Measurements from ENCODE around the gene PKIB. TPM values are rescaled to one million over a fixed set of nuclear protein-coding genes. Genes with fewer than 3 reads are reported as not detected.

PKIB gene
- total and polyA plus RNA-seq, 10 of the 15 experiments (the other 5 are each of a cell fraction or from before 2014, with no cell fraction given): 0.20 to 1.8 (median 0.87) TPM

- no peak overlapping the region for H3K4me2 ChIP-seq (ENCODE audit: control insufficient read depth, insufficient read depth)
- H3K4me3 ChIP-seq: no peak overlapping the region
- no peaks in the 10 kb centered on the region for H3K27me3 ChIP-seq (replicated peaks in 1 of 2; ENCODE audit: control insufficient read depth in 2 of 2, insufficient read depth in 2 of 2, low read length in 1 of 2)
- H2AFZ ChIP-seq (ENCODE audit: control insufficient read depth, low read depth, low read length): no peak overlapping the region
- ChIA-PET CTCF (interaction anchor here (0.9 to 1.6 kb wide), 6 partner anchors 10 to 147 kb away, joined by 3 to 5 read pairs (median 4); no protein-coding TSS in a partner anchor), RAD21 (ENCODE audit: unreplicated experiment) (interaction anchor here (1.2 to 2.1 kb wide), 3 partner anchors 19 to 162 kb away, joined by 3 to 6 read pairs (median 3); no protein-coding TSS in a partner anchor), SMC1A (ENCODE audit: uncharacterized antibody, unreplicated experiment) (interaction anchor here (1.0 to 1.6 kb wide), 6 partner anchors 9 to 96 kb away, joined by 3 to 6 read pairs (median 4); partner anchors contain the start of gene PKIB), POLR2A (interaction anchor here (1.9 kb wide), 1 partner anchor 9 kb away, joined by 5 read pairs; no protein-coding TSS in a partner anchor)
- no peaks in the 10 kb centered on the region for H4K20me1 ChIP-seq (ENCODE audit: control insufficient read depth, insufficient read depth)
- 0% methylated on average over 2 of the region's 2 CpGs for WGBS (ENCODE audit: insufficient coverage, insufficient replicate concordance, low lambda C conversion rate, missing lambda C conversion rate)
- H3K9me3 ChIP-seq (replicated peaks; ENCODE audit: control insufficient read depth, insufficient read depth, low read length): no peaks in the 10 kb centered on the region
- in situ Hi-C loops (cut with MboI): no loop called here
- no peak overlapping the region for H3K9ac ChIP-seq (ENCODE audit: control insufficient read depth, insufficient read depth, low read length)
- no peak for FAIRE-seq
- no peaks in the 10 kb centered on the region for H3K79me2 ChIP-seq (ENCODE audit: control insufficient read depth, insufficient read depth, low read length)
- H3K4me1 ChIP-seq (ENCODE audit: control insufficient read depth, insufficient read depth, low read length): no peaks in the 10 kb centered on the region
- no TSS peak for BruUV-seq (replicated peaks)
- no peak for ATAC-seq
- H3K27ac ChIP-seq (ENCODE audit: control insufficient read depth, insufficient read depth): no peak overlapping the region
- no peaks in the 10 kb centered on the region for H3K36me3 ChIP-seq (ENCODE audit: control insufficient read depth in 2 of 2, insufficient read depth in 2 of 2, low read length in 1 of 2)
- DNase-seq (ENCODE audit: low read depth, low spot score): no peak
- intact Hi-C loops (cut with micrococcal nuclease; ENCODE audit: unreplicated experiment): no loop called here
- no peak for TF ChIP-seq BCL11A (IDR thresholded peaks at IDR 0.05; ENCODE audit: low read depth, low read length)
- TF ChIP-seq RAD21 (IDR thresholded peaks at IDR 0.05; ENCODE audit: insufficient read depth, low read depth, low read length): no peak
- TF ChIP-seq ZNF274 (IDR thresholded peaks at IDR 0.05; ENCODE audit: insufficient read depth, insufficient read length): no peak
- TF ChIP-seq TAF1 (IDR thresholded peaks at IDR 0.05; ENCODE audit: borderline replicate concordance, low read depth, low read length): no peak
- TF ChIP-seq PBX3 (IDR thresholded peaks at IDR 0.05; ENCODE audit: insufficient replicate concordance, low read depth, low read length): no peak
- TF ChIP-seq HDAC2 (IDR thresholded peaks at IDR 0.05): no peak
- no peak for TF ChIP-seq BHLHE40 (IDR thresholded peaks at IDR 0.05; ENCODE audit: borderline replicate concordance in 1 of 2, low read depth in 2 of 2, low read length in 1 of 2)
- TF ChIP-seq STAT3 (IDR thresholded peaks at IDR 0.05; ENCODE audit: low read depth, low read length): no peak
- no peak for TF ChIP-seq MXI1 (IDR thresholded peaks at IDR 0.05; ENCODE audit: low read depth, low read length)
- no peak for TF ChIP-seq TCF3 (IDR thresholded peaks at IDR 0.05; ENCODE audit: borderline replicate concordance, insufficient read depth, low read depth, low read length)
- TF ChIP-seq MTA2 (IDR thresholded peaks at IDR 0.05; ENCODE audit: low read depth): no peak
- no peak for TF ChIP-seq PML (IDR thresholded peaks at IDR 0.05; ENCODE audit: low read length)
- TF ChIP-seq CBX3 (IDR thresholded peaks at IDR 0.05; ENCODE audit: borderline replicate concordance, low read depth): no peak
- TF ChIP-seq BRCA1 (IDR thresholded peaks at IDR 0.05; ENCODE audit: low read depth, low read length): no peak
Observed at GRCh38 chr6:122676688-122677087, 66.5 kb downstream of the PKIB start.

All from GM12878 (cell line).